Measurements from ENCODE around the gene ART4.

ART4 gene

DNA sequence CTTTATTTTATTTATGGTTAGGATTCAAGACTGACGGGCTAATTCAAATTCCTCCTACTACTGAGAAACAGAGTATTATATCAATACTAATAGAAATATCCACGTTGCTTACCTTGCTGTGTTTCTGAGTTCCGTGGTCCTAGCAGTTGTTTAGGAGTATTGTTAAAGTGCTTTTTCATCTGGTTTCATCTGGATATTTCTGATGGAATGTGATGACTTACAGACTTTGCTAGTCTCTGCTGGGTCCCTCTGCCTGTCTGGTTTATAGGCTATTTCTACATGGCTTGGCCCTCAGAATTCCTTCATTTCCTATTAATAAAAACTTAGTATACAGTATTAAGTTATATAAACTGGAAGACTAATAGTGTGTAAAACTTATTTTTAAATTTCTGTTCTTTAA, 29.3 kb downstream of the ART4 start, which contains the start of gene SMCO3:
SMCO3 (minus strand) TSS at position 169 of the 400 bp plus-strand sequence. CDS start 7,502 bp downstream, outside the sequence.
- Histone ChIP-seq H3K4me1 (ENCODE audit: low read length) (peaks cover 8% of the 10 kb centered on the region), H3K4me2 (ENCODE audit: low read length) (no peak within 1 kb of the TSS), H3K79me2 (ENCODE audit: low read length) (no peaks in the 10 kb centered on the region), H3K4me3 (ENCODE audit: low read length) (no peak within 1 kb of the TSS), H3K36me3 (replicated peaks; ENCODE audit: low read depth, low read length) (no peaks in the 10 kb centered on the region), H3K9ac (ENCODE audit: low read length) (no peak within 1 kb of the TSS), H3K9me3 (ENCODE audit: insufficient read depth, low read length) (no peaks in the 10 kb centered on the region), H4K20me1 (ENCODE audit: insufficient read depth, low read length) (no peaks in the 10 kb centered on the region), H3K27me3 (ENCODE audit: low read depth, low read length) (peaks cover 7% of the 10 kb centered on the region; the same call in 1 of the 2 replicates), H2AFZ (ENCODE audit: low read depth, low read length) (no peak within 1 kb of the TSS), H3K27ac (ENCODE audit: low read length) (no peak within 1 kb of the TSS)
- TF ChIP-seq EZH2phosphoT487 (IDR thresholded peaks at IDR 0.05; ENCODE audit: low read depth) = no peak
- TF ChIP-seq, protein P1, sequence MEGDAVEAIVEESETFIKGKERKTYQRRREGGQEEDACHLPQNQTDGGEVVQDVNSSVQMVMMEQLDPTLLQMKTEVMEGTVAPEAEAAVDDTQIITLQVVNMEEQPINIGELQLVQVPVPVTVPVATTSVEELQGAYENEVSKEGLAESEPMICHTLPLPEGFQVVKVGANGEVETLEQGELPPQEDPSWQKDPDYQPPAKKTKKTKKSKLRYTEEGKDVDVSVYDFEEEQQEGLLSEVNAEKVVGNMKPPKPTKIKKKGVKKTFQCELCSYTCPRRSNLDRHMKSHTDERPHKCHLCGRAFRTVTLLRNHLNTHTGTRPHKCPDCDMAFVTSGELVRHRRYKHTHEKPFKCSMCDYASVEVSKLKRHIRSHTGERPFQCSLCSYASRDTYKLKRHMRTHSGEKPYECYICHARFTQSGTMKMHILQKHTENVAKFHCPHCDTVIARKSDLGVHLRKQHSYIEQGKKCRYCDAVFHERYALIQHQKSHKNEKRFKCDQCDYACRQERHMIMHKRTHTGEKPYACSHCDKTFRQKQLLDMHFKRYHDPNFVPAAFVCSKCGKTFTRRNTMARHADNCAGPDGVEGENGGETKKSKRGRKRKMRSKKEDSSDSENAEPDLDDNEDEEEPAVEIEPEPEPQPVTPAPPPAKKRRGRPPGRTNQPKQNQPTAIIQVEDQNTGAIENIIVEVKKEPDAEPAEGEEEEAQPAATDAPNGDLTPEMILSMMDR (IDR thresholded peaks at IDR 0.05; ENCODE audit: low read depth, low read length) = no peak

DNA sequence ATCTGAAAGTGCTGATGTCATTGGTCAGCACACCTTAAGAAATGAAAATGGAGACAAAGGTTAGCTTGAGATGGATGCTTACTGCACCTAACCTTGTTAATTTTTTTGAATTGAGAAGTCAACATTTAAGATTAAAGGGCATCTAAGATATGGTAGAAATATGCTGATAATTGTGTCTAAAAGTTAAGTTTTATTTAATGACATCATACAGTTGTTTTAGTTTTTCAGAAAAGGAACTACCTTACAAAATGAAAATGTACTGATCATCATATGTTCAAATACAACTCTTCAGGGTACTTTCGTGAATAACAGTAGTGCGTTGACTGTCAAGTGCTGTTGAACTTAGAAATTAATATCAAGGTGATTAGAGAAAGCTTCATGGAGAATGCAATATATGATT, 31.8 kb downstream of the ART4 start:
- H3K9me3 ChIP-seq (ENCODE audit: insufficient read depth, low read length) = no peaks in the 10 kb centered on the region
- no peak overlapping the region for H3K9ac ChIP-seq (ENCODE audit: low read length)
- H3K4me2 ChIP-seq (ENCODE audit: low read length) = no peak overlapping the region
- no peak overlapping the region for H3K4me3 ChIP-seq (ENCODE audit: low read length)
- no peak overlapping the region for H3K27ac ChIP-seq (ENCODE audit: low read length)
- no peaks in the 10 kb centered on the region for H3K36me3 ChIP-seq (replicated peaks; ENCODE audit: low read depth, low read length)
- TF ChIP-seq, protein P1 (IDR thresholded peaks at IDR 0.05; ENCODE audit: low read depth, low read length) = no peak
- no peaks in the 10 kb centered on the region for H4K20me1 ChIP-seq (ENCODE audit: insufficient read depth, low read length)
- H3K27me3 ChIP-seq (ENCODE audit: low read depth, low read length) = peaks cover 7% of the 10 kb centered on the region; the same call in 1 of the 2 replicates
- peaks cover 8% of the 10 kb centered on the region for H3K4me1 ChIP-seq (ENCODE audit: low read length)
- H3K79me2 ChIP-seq (ENCODE audit: low read length) = no peaks in the 10 kb centered on the region
- H2AFZ ChIP-seq (ENCODE audit: low read depth, low read length) = no peak overlapping the region

DNA sequence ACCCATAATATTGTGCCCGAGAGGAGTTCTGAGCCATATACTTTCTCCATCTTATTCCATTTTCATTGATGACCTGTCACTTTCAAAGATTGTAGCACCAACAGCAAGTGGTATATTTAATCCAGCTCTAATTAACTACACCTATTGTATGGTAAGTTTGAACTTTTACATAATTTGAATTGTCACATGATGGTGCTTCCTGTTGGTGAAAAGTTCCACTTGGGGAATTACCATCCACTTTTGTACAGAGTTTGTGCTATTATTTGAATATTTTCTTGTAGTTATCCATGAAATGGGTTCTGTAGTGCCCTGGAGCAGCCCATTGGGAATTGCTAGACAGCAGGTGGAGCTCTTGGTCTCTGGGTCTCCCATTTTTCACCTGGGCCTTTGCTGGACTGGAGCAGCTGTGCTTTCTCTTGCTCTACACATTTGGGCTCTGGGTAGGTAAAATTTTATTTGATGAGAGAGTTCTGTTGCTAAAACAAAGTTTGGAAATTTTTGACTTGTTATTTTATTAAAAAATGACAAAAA, 32.3 kb downstream of the ART4 start:
- H3K27me3 ChIP-seq (ENCODE audit: low read depth, low read length) = peaks cover 7% of the 10 kb centered on the region; the same call in 1 of the 2 replicates
- H3K9ac ChIP-seq (ENCODE audit: low read length) = no peak overlapping the region
- H3K4me2 ChIP-seq (ENCODE audit: low read length) = no peak overlapping the region
- H3K36me3 ChIP-seq (replicated peaks; ENCODE audit: low read depth, low read length) = no peaks in the 10 kb centered on the region
- no peaks in the 10 kb centered on the region for H3K9me3 ChIP-seq (ENCODE audit: insufficient read depth, low read length)
- H3K27ac ChIP-seq (ENCODE audit: low read length) = no peak overlapping the region
- H4K20me1 ChIP-seq (ENCODE audit: insufficient read depth, low read length) = no peaks in the 10 kb centered on the region
- H3K79me2 ChIP-seq (ENCODE audit: low read length) = no peaks in the 10 kb centered on the region
- H3K4me3 ChIP-seq (ENCODE audit: low read length) = no peak overlapping the region
- H3K4me1 ChIP-seq (ENCODE audit: low read length) = peaks cover 8% of the 10 kb centered on the region
- no peak overlapping the region for H2AFZ ChIP-seq (ENCODE audit: low read depth, low read length)
- TF ChIP-seq, protein P1 (IDR thresholded peaks at IDR 0.05; ENCODE audit: low read depth, low read length) = peak; percentile 47
- TF ChIP-seq EZH2phosphoT487 (IDR thresholded peaks at IDR 0.05; ENCODE audit: low read depth) = no peak

DNA sequence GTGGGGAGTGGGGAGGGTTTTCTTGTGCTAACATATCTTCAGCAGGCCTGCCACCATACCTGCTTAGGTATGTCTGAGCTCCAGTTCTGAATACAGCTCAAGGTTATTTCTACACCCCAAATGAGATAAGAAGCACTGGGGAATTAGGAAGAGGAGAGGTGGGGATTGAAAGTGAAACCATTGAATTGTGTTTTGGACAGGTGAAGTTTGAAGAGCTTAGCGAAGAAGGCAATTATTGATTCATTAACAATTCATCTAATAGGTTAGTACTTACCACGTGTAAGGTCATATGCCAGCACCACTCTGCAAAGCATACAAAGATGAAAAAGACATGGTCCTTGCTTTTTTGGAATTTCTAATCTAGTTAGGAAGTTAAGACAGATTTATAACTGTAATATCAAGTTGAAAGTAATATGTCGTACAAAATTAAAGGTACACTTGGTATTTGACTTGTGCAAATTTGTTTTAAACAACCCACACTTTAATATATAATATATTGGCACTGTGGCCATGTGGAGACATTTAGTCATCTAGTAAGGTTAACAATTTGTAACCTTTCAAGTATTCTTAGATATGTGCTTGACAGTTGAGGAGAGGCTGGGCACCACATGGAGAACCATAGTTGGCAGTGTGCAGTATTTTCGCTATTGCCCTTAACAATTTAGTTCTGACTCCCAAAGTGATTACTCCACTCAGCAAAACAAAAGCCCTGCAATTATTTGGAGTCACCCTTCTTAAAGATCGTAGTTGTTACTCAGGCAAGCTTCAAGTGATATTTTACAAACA, 33.0 kb downstream of the ART4 start:
- H2AFZ ChIP-seq (ENCODE audit: low read depth, low read length) = no peak overlapping the region
- H3K27me3 ChIP-seq (ENCODE audit: low read depth, low read length) = peaks cover 7% of the 10 kb centered on the region; the same call in 1 of the 2 replicates
- H4K20me1 ChIP-seq (ENCODE audit: insufficient read depth, low read length) = no peaks in the 10 kb centered on the region
- no peaks in the 10 kb centered on the region for H3K79me2 ChIP-seq (ENCODE audit: low read length)
- TF ChIP-seq, protein P1 (IDR thresholded peaks at IDR 0.05; ENCODE audit: low read depth, low read length) = no peak
- TF ChIP-seq EZH2phosphoT487 (IDR thresholded peaks at IDR 0.05; ENCODE audit: low read depth) = no peak
- H3K4me3 ChIP-seq (ENCODE audit: low read length) = no peak overlapping the region
- H3K4me1 ChIP-seq (ENCODE audit: low read length) = peaks cover 8% of the 10 kb centered on the region
- no peaks in the 10 kb centered on the region for H3K36me3 ChIP-seq (replicated peaks; ENCODE audit: low read depth, low read length)
- no peak overlapping the region for H3K27ac ChIP-seq (ENCODE audit: low read length)
- no peaks in the 10 kb centered on the region for H3K9me3 ChIP-seq (ENCODE audit: insufficient read depth, low read length)
- H3K9ac ChIP-seq (ENCODE audit: low read length) = no peak overlapping the region
- H3K4me2 ChIP-seq (ENCODE audit: low read length) = no peak overlapping the region

Measured in OCI-LY3 (cell line).